ENCODE measurements around the gene MORC3. TPM values are rescaled to one million over a fixed set of nuclear protein-coding genes. Genes with fewer than 3 reads are reported as not detected.

The MORC3 gene
- total and polyA plus RNA-seq, 2 donors (not counting 1 experiment from before 2014, with no cell fraction given) = 24.4 to 51.7 TPM

DNA sequence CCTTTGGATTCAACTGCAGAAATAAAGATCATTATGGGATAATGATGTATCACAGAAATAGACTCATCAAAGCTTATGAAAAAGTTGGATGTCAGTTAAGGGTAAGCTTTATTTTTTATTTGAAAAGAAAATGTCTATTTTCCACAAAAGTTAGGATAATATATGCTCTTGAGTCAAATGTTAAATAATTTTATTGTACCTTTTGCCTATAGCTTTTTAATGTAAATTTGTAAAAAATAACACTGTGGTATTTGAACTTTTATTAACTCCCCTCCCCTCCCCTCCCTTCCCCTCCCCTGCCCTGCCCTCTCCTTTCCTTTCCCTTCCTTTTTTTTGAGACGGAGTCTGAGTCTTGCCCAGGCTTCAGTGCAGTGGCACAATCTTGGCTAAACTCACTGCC, 24.9 kb downstream of the MORC3 start:
- H3K79me2 ChIP-seq (ENCODE audit: control insufficient read depth, insufficient read depth, low read length) = no peaks in the 10 kb centered on the region
- no peaks in the 10 kb centered on the region for H3K9me3 ChIP-seq (ENCODE audit: control insufficient read depth, insufficient read depth, low read depth, low read length)
- peaks cover 7% of the 10 kb centered on the region for H3K4me1 ChIP-seq (ENCODE audit: control insufficient read depth, extremely low read depth, insufficient read depth, low read length)
- no peak overlapping the region for H3K4me2 ChIP-seq (ENCODE audit: extremely low read depth, insufficient read depth, low read length)
- DNase-seq (ENCODE audit: low read depth in 2 of 2) = no peak
- no peak overlapping the region for H2AFZ ChIP-seq (ENCODE audit: low read length)
- H4K20me1 ChIP-seq (ENCODE audit: control insufficient read depth, extremely low read depth, insufficient read depth, low read length) = no peaks in the 10 kb centered on the region
- H3K36me3 ChIP-seq (ENCODE audit: control insufficient read depth, insufficient read depth, low read length) = peaks cover 5% of the 10 kb centered on the region
- H3K4me3 ChIP-seq (replicated peaks in 1 of 4; ENCODE audit: control extremely low read depth in 1 of 4, insufficient read depth in 1 of 4, low read depth in 3 of 4, low read length in 4 of 4) = no peak overlapping the region
- H3K9ac ChIP-seq (ENCODE audit: insufficient read depth, low read length) = no peak overlapping the region
- H3K27ac ChIP-seq (ENCODE audit: insufficient read depth, low read length) = no peak overlapping the region
- no peaks in the 10 kb centered on the region for H3K27me3 ChIP-seq (ENCODE audit: control insufficient read depth, insufficient read depth, low read length)
- no peak for TF ChIP-seq EZH2 (IDR thresholded peaks at IDR 0.05; ENCODE audit: low read length, missing control alignments)
- TF ChIP-seq, protein P1, sequence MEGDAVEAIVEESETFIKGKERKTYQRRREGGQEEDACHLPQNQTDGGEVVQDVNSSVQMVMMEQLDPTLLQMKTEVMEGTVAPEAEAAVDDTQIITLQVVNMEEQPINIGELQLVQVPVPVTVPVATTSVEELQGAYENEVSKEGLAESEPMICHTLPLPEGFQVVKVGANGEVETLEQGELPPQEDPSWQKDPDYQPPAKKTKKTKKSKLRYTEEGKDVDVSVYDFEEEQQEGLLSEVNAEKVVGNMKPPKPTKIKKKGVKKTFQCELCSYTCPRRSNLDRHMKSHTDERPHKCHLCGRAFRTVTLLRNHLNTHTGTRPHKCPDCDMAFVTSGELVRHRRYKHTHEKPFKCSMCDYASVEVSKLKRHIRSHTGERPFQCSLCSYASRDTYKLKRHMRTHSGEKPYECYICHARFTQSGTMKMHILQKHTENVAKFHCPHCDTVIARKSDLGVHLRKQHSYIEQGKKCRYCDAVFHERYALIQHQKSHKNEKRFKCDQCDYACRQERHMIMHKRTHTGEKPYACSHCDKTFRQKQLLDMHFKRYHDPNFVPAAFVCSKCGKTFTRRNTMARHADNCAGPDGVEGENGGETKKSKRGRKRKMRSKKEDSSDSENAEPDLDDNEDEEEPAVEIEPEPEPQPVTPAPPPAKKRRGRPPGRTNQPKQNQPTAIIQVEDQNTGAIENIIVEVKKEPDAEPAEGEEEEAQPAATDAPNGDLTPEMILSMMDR (conservative IDR thresholded peaks at IDR 0.05 in 1 of 2, IDR thresholded peaks at IDR 0.05 in 1 of 2; ENCODE audit: low read depth in 1 of 2, low read length in 2 of 2) = no peak

DNA sequence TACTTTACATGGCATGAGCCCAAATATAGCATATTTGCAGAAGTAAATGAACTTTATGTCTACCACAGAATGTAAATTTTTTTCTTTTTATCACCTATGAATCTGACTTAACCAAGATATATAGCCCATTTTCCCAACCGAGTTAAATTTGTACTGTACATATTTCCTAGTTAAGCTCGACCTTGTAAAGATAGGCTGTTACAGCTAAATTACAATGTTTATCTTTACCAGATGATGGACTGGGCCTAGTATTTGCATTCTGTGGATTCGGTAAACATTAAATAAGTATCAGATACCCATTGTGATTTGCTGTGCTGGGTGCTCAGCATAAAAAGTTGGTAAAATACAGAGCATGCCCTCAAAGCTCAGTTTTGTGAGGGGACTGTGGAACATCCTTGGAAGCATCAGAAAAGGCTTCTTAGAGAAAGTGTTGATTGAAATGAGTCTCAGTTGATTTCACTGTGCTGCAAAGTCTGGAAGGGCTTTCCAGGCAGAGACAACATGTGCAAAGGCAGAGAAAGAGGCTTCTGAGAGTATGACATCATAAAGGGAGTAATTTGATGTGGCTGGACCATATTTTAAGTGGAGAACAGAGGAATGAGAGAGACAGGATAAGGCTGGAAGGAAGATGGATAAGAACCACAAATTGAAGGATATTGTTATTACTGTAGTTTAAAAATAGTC, 27.4 kb downstream of the MORC3 start:
- H3K27me3 ChIP-seq (ENCODE audit: control insufficient read depth, insufficient read depth, low read length) = no peaks in the 10 kb centered on the region
- peaks cover 7% of the 10 kb centered on the region for H3K36me3 ChIP-seq (ENCODE audit: control insufficient read depth, insufficient read depth, low read length)
- H3K9ac ChIP-seq (ENCODE audit: insufficient read depth, low read length) = no peak overlapping the region
- H3K27ac ChIP-seq (ENCODE audit: insufficient read depth, low read length) = no peak overlapping the region
- no peaks in the 10 kb centered on the region for H4K20me1 ChIP-seq (ENCODE audit: control insufficient read depth, extremely low read depth, insufficient read depth, low read length)
- no peaks in the 10 kb centered on the region for H3K9me3 ChIP-seq (ENCODE audit: control insufficient read depth, insufficient read depth, low read depth, low read length)
- peaks cover 2% of the 10 kb centered on the region for H3K79me2 ChIP-seq (ENCODE audit: control insufficient read depth, insufficient read depth, low read length)
- H3K4me2 ChIP-seq (ENCODE audit: extremely low read depth, insufficient read depth, low read length) = no peak overlapping the region
- TF ChIP-seq EZH2 (IDR thresholded peaks at IDR 0.05; ENCODE audit: low read length, missing control alignments) = no peak
- TF ChIP-seq, protein P1 (conservative IDR thresholded peaks at IDR 0.05 in 1 of 2, IDR thresholded peaks at IDR 0.05 in 1 of 2; ENCODE audit: low read depth in 1 of 2, low read length in 2 of 2) = no peak
- no peak overlapping the region for H3K4me3 ChIP-seq (replicated peaks in 1 of 4; ENCODE audit: control extremely low read depth in 1 of 4, insufficient read depth in 1 of 4, low read depth in 3 of 4, low read length in 4 of 4)
- H2AFZ ChIP-seq (ENCODE audit: low read length) = no peak overlapping the region
- peaks cover 10% of the 10 kb centered on the region for H3K4me1 ChIP-seq (ENCODE audit: control insufficient read depth, extremely low read depth, insufficient read depth, low read length)
- peak; percentile 18 to 54 for DNase-seq (ENCODE audit: low read depth in 2 of 2)

DNA sequence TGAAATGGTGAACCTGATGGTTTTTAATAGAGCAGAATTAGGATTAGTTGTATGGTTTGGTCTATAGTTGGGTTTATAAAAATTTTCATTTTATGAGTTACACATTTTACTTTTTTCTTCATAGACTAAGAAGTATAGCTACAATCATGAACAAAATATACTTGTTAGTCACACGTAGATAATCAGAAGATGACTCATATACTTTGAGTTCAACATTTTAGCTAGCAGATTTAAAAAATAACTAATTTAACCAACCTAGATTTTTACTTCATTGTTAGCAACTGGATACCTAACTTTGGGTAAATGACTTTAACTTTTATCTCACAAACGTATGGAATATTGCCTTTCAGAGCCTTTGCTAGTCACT, 27.9 kb downstream of the MORC3 start:
- H3K27me3 ChIP-seq (ENCODE audit: control insufficient read depth, insufficient read depth, low read length) = no peaks in the 10 kb centered on the region
- peak; percentile 19 to 53 for DNase-seq (ENCODE audit: low read depth in 2 of 2)
- H3K27ac ChIP-seq (ENCODE audit: insufficient read depth, low read length) = no peak overlapping the region
- H3K9ac ChIP-seq (ENCODE audit: insufficient read depth, low read length) = no peak overlapping the region
- no peak overlapping the region for H3K4me2 ChIP-seq (ENCODE audit: extremely low read depth, insufficient read depth, low read length)
- peaks cover 10% of the 10 kb centered on the region for H3K4me1 ChIP-seq (ENCODE audit: control insufficient read depth, extremely low read depth, insufficient read depth, low read length)
- H3K79me2 ChIP-seq (ENCODE audit: control insufficient read depth, insufficient read depth, low read length) = peaks cover 2% of the 10 kb centered on the region
- TF ChIP-seq EZH2 (IDR thresholded peaks at IDR 0.05; ENCODE audit: low read length, missing control alignments) = no peak
- TF ChIP-seq, protein P1 (conservative IDR thresholded peaks at IDR 0.05 in 1 of 2, IDR thresholded peaks at IDR 0.05 in 1 of 2; ENCODE audit: low read depth in 1 of 2, low read length in 2 of 2) = no peak
- H4K20me1 ChIP-seq (ENCODE audit: control insufficient read depth, extremely low read depth, insufficient read depth, low read length) = no peaks in the 10 kb centered on the region
- H3K36me3 ChIP-seq (ENCODE audit: control insufficient read depth, insufficient read depth, low read length) = peaks cover 7% of the 10 kb centered on the region
- no peaks in the 10 kb centered on the region for H3K9me3 ChIP-seq (ENCODE audit: control insufficient read depth, insufficient read depth, low read depth, low read length)
- no peak overlapping the region for H2AFZ ChIP-seq (ENCODE audit: low read length)
- no peak overlapping the region for H3K4me3 ChIP-seq (replicated peaks in 1 of 4; ENCODE audit: control extremely low read depth in 1 of 4, insufficient read depth in 1 of 4, low read depth in 3 of 4, low read length in 4 of 4)
